Measurements from ENCODE around the gene FAM13A.
"Not testable (repeated sequence)": the region's sequence is repeated elsewhere in the genome, so short reads cannot be mapped to it uniquely, and the experiment has no call there.

Gene FAM13A

DNA sequence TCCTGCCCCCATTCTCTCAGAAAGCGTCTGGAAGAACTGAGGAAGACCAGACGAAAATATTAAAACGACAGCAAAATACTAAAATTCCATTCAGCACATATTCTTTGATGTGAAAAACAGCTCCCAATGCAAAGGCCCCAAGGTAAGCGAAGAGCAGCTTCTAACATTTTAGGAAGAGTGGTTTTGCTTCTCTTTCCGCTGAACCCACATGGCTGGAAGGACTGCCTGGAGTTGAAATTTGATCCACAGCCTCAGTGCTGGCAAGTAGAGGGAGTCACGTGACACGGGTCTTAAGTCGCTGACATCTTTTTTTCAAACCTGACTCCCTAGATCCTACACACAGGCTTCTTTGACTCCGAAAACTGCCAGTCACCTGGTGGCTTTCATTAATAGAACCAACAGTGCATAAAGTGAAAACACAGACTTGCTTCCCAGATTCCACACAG is at the start of gene FAM13A:
FAM13A (minus strand) TSS at position 233 of the 446 bp plus-strand sequence; CDS start at position 12, 221 bp downstream.
- peak; percentile 97 for DNase-seq (ENCODE audit: low read depth)

DNA sequence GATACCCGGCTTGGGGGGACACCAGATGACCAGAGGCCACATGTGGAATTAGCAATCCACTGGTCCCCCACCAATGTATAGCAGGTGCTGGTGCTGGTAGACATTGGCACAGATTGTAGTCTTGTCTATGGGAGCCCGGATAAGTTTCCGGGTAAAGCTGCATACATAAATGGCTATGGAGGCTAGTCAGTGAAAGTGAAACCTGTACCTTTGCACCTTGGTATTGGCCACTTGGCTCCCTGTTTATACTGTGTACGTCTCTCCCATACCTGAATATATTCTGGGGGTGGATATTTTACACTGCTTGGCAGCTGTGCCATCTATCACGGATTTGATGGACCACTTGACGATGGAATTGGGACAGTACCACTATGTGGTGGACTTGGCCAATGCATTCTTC is 48.7 kb upstream of the FAM13A start:
- no peak for DNase-seq (ENCODE audit: low read depth)

DNA sequence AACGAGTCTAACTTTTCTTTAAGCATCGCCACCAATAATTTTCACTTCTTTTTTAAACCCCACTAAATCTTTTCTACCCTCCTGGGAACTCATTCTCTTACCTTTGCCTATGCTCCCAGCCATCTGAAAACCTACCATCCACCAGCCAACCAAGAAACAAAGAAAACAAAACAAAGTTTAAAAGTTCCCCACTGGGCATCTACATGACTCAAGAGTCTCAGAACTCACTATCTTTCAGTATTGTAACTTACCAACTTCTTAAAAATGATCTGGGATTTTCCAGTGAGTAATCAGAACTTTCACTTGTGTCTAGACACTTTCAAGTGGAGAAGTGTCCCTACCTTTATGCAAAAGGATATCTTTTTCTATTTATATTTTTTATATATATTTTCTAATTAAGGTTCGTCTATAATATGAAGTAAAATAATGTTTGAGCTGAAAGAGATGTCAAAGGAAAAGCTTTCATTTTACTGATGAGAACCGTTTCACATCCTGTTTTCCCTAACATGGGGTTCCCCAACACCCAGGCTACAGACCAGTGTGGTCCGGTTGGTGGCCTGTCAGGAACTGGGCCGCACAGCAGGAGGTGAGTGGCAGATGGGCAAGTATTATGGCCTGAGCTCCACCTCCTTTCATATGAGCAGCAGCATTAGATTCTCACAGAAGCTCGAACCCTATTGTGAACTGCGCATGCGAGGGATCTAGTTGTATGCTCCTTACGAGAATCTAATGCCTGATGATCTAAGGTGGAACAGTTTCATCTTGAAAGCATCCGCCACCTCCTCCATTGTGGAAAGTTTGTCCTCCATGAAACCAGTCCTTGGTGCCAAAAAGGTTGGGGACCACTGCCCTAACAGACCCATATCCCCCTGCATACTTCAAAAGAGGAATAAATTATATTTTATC is 44.5 kb upstream of the FAM13A start:
- no peak for DNase-seq (ENCODE audit: low read depth)

DNA sequence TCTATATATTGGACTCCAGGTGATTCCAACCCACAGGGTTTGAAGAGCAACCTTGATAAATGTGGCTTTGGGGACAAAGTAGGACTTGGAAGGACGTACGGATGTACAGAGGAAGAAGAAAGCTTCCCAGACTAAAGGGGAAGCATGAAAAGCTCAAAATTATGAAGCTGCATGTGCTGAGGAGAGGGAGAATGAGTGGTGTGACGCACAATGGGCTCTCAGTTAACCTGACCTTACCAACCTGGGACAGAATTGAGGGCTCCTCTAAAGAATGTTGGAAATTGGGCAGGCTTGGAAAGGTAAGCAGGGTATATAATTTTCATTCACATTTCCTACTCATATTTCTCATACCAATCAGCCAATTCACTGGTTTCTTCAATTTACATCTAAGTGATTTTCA is 43.9 kb upstream of the FAM13A start:
- DNase-seq (ENCODE audit: low read depth): no peak

DNA sequence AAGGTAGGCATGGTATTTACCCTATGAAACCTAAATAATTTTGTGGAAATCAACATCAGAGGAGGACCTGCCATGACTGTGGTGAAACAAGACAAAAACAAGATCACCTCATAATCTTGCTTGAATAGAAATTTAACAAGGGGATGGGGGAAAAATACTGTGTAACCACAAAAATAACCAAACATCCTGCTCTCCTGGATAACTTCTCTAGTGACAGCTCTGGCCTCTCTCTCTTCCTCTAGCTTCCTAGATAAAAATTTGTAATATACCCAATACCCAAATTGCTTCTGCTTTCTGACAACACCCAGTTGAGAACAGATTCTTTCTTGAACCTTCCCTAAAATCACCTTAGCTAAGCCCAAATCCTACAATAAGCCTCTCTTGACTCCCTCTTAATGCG is 42.5 kb upstream of the FAM13A start:
- DNase-seq (ENCODE audit: low read depth): no peak

DNA sequence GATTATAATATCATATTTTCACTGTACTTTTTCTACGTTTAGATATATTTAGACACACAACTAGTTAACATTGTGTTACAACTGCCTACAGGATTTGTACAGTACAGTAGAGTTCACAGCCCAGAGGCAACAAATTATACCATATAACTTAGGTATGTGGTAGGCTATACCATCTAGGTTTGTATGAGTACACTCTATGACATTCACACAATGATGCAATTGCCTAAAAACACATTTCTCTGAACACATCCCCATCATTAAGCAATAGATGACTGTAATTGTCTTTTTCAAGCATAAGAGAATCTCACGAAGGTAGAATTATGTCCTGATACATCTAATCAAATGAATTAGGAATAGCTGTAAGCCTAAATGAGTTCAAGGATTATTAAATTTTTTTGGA is 42.0 kb upstream of the FAM13A start:
- peak; percentile 36 for DNase-seq (ENCODE audit: low read depth)

DNA sequence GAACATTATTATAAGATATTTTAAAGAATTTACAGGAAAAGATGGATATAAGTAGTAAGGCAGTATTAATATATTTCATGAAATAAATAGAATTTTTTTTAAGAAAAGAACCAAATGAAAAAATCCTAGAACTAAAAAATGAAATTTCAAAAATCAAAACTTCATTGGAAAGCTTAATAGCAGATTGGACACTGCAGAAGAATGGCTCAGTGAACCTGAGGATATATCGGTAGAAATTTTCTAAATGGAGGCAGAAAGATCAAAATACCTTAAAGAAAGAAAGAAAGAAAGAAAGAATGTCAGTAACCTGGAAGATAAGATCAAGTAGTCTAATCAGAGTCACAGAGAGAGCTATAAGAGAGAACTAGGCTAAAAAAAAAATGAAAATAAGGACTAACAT is 21.3 kb upstream of the FAM13A start:
- no peak for DNase-seq (ENCODE audit: low read depth)

DNA sequence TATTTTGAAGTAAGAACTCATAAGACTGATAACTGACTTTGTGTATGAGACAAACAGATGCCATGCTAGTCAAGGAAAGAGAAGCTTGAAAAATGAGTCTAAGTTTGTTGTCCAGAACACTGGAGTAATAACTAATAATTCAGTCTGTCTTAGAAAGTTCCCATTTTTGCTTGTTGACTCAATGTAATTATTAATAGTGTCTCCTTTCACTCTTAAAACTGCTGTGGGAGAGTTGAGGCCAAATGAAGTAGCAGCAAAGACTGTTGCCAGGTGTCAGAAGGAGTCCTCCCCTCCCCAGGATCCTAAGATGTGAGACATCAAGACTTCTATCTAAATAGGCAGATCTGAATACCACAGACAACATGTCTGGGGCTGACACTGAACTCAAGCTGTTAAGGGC is 20.8 kb upstream of the FAM13A start:
- peak; percentile 40 for DNase-seq (ENCODE audit: low read depth)

DNA sequence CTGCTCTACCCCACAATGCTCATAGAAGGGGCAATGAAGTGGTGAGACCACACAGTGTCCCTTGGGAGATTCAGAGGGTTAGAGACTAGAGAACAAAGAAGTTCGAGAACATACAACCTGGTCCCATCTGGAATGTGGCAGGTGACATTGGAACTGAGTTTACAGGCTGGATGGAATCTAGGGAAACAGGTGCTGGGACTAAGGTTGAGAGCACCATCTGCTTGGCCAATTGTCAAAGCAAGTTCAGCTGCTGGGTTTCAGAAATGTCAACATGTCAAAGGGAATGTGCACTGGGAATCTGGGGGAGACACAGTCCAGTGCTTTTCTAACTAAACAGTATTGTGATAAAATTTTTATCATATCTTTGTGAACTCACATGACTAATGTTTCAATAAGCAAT is 15.9 kb upstream of the FAM13A start:
- no peak for DNase-seq (ENCODE audit: low read depth)

DNA sequence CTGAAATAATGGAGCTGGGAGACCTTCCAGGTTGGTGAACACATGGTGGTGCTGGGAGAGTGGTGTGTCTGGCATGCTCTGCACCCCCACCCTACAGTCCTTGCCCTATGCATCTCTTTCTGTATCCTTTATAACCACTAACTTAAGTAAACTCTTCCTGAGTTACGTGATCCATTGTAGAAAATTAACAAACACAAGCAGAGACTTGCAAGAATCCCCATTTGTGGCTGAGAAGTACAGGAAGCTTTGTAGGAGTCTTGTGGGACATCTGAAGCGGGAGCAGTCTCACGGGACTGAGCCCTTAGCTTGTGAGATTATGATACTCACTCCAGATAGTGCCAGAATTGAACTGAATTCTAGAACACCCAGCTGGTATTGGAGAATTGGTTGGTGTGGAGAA is 14.3 kb upstream of the FAM13A start:
- DNase-seq (ENCODE audit: low read depth): no peak

DNA sequence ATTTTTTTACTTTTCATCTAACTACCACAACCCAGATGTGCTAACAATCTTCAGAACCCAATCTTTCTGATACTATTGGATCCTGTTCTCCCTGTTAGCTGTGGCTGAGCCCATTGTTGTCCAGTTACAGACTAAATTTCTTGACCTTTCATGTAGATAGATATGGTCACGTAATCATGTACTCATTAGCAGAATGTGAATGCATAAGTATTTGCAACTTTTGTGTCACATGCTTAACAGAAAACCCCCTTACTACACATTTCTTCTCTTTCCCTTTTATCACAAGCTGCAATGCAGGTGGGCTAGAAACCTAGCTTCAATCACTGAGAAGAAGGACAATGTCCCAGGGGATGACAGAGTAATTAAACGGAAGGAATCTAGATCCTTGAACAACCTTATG is 13.1 kb upstream of the FAM13A start:
- DNase-seq (ENCODE audit: low read depth): no peak

DNA sequence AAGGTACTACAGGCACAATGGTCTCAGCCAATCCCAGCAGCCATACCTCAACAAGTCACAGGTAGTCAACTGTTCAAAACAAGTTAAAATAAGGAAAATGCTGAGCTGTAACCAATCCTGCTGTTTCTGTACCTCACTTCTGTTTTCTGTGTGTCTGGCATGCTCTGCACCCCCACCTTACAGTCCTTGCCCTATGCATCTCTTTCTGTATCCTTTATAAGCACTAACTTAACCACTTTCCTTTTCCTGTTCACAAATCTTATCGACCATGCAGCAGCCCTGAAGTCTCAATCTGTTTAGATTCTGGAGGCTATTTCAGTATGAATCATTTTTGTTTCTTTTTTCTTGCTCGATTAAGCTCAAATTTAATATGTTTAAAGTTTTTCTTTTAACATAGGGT is 12.5 kb upstream of the FAM13A start:
- DNase-seq (ENCODE audit: low read depth): no peak

DNA sequence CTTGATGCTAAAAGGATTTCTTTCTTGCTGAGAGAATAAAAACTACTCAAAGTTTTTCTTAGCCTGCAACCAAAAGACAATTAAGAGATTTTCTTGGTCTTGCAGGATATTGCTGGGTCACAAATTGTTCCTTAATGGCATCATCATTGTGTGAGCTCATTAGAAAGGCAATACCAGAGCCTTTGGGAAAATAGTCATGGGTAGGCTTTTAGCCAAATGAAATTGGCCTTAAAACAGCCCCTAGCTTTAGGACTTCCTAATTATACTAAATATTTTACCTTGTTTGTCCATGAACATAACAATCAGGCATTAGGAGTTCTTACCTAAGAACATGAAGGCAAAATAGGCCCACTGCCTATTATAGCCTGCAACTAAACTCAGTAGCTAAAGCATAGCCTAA is 10.4 kb upstream of the FAM13A start:
- no peak for DNase-seq (ENCODE audit: low read depth)

DNA sequence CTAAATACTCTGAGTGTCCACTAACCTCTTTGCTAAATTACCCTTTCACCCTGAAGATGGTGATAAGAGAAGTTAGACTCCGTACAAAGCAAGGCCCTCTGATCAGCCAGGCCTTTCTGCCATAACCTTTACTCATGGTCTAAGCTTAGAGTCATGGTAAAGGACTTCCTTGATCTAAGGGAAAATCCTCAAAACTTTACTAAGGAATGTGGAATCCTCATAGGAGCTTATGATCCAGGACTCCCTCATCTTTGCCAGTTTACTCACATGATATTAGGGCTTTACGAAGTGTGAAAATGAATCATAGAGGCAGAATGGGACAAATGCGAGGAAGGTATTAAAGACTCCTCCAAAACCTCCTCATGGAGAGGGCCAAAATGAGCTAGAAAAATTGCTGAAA is 7.9 kb upstream of the FAM13A start:
- peak; percentile 66 for DNase-seq (ENCODE audit: low read depth)

DNA sequence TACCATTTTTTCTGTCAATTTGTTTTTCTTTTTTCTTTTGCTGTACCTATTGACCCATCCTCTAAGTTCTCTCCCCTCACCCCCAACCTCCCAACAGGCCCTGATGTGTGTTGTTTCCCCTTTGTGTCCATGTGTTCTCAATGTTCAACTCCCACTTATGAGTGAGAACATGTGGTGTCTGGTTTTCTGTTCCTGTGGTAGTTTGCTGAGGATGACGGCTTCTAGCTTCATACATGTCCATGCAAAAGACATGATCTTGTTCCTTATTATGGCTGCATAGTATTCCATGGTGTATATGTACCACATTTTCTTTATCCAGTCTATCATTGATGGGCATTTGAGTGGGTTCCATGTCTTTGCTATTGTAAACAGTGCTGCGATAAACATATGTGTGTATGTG is 859 bp upstream of the FAM13A start:
- not testable (repeated sequence) for DNase-seq (ENCODE audit: low read depth)

DNA sequence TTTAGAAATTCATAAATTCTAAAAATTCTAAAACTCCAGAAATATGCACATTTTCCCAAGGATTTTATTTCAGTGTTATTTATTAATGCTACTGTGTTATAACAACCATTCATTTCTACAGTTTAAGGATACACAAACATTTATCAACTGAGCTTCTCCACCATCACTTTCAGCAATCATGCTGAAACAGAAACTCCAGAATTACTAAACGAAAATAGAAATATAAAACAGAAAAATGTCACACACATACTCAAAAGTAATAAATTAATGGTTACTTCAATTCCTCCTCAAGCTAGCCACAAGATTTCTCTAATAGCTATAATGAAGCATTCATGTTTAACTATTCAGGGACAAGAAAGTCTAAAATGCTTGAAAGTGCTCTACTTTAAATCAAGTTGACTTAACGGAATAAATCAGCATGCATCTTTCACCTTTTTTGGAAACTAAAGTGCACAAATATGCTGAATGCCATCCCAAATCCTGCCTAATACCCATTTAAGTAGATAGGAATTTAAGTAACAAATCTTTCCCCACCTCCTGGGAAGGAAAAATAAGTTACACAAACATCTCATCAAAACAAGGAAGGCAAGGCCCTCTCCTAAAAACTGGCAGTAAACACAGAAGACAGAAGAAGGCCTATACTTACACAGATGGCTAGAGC is 563 bp downstream of the FAM13A start:
- DNase-seq (ENCODE audit: low read depth): no peak

DNA sequence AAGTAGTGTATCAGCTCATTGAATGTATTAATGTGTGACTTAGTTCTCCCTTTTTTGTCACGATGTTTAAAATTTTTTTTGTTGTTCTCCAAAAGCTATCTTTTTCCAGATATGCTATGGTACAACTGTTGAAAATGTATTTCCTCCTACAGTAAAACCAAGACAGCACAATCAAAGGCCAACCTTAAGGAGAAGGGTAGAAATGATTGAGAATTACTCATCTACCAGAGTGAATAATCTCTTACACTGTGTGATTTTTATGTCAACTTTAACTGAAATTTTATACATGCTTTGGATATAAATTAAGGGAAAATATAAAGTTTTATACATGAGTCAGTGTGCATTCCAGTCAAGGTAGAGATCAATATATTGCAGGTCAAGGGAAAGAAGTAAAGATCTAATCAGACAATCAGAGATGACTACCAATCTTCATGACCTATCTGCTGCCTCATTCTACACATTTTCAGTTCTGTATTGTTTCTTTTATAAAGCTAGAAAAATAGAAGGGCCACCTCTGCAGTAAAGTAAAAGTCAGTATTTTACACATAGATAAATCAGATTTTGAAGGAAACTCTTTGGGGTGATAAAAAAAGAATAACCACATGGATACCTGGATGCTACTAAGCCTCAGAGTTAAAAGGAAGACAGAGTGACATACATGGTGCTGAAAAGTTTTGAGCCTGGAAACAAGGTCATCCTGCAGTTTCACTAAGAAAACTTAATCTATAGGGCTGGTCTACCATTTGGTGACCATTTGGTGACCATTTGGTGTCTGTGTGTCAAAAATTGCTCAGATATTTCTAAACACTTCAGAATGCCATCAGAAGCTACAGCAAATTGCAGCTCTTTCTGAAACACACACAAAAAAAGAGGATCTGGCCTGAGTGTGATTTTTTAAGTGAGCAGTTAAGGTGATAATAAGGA is 1.6 kb downstream of the FAM13A start:
- DNase-seq (ENCODE audit: low read depth): no peak

DNA sequence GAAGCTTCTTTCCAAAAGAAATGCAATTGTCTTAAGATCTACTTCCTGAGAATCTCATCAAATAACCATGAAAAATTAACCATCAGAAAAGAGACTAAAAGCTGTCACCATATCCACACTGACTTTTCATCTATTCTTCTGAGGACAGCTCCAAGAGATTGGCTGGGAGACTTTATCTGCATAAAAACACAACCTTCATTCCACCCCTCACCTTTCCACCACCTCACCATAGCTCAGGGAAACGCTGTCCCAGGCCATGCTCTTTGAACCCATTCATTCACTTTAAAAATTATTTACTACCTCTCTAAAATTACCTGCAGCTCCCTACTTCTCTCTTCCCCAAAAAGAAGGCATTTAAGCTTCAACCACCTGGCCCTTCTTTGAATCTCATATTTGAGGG is 2.4 kb downstream of the FAM13A start:
- DNase-seq (ENCODE audit: low read depth): no peak

DNA sequence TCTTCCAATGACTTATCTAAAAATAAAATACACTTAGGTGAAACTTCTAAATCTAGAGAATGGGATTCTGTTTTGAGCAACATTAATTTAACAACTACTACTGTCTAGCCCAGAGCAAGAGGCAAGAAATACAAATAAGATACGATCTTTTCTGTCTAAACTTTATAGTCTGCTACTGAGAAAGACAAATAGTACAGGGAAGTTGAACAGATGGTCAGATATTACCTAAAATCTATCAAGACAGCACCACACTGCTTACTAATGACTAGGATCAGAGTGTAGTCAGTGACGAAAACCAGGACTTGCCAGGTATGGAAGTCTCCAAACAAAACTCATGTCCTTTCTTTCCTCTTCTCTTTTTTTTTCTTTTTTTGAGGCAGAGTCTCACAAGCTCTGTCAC is 7.1 kb downstream of the FAM13A start:
- DNase-seq (ENCODE audit: low read depth): no peak

DNA sequence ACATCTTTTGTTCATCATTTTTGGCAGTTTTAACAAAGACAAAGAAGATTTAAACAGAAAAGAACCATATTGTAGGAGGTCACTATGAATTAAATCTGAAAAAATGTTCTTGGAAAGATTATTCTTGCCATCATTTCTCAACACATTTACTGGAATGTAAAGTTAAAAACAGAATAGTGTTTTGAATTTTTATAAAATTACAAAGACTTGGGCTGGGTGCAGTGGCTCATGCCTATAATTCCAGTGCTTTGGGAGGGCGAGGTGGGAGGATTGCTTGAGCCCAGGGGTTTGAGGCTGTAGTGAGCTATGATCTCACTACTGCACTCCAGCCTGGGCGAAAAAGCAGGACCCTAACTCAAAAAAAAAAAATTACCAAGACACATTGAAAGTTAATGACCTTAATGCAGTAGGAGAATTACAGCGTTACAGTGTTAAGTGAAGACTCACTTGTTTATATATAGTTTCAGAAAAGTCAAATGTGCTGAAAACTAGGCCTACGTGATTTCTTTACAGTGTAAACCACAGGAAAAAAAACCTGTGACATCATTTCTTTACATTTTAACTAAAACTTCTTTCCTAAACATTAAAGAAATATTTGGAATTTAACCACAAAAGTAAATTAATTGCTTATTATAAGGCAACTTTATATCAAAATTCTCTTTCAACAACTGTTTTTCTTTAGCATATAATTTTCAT is 7.9 kb downstream of the FAM13A start:
- no peak for DNase-seq (ENCODE audit: low read depth)

DNA sequence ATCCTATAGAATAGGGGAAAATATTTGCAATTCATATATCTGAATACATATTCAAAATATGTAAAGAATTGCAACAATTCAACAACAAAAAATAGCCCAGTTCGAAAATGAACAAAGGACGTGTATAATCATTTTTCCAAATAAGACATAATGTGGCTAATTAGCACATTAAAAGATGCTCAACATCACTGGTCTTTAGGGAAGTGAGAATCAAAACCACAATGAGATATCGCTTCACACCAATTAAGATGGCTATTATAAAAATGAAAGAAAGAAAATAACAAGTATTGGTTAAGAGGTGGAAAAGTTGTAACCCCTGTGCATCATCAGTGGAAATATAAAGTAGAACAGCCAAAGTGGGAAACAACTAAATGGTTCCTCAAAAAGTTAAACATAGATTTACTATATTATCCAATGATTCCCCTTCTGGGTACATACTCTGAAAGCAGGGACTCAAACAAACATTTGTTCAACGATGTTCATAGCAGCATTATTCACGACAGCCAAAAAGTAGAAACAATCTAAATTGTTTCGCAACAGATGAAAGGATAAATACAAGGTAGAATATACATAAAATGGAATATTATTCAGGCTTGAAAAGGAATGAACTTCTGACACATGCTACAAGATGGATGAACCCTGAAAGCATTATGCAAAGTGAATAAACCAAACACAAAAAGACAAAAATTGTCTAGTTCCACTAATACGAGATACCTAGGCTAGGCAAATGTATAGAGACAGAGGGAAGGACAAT is 12.7 kb downstream of the FAM13A start:
- DNase-seq (ENCODE audit: low read depth): no peak
